ENCODE measurements around the gene DGLUCY. TPM values are rescaled to one million over a fixed set of nuclear protein-coding genes. Genes with fewer than 3 reads are reported as not detected.
A peak's percentile ranks its signal among the peaks of the same experiment; 100 is the strongest.

DGLUCY gene
- polyA plus RNA-seq, 3 donors = 54.9 to 88.4 (median 66.0) TPM

GRCh38 chr14:91243074-91243471 lies 129.2 kb downstream of the DGLUCY start:
- Mint-ChIP-seq H3K27me3 (ENCODE audit: low read depth in 3 of 3) (peaks cover 7 to 13% (median 8%) of the 10 kb centered on the region in 3 donors), H3K27ac (peak overlapping the region; percentile 79 to 93 (median 89)), H3K4me3 (peak overlapping the region in 1 of 2 donors; percentile 67), H3K36me3 (no peaks in the 10 kb centered on the region), H3K4me1 (peaks cover 50% of the 10 kb centered on the region), H3K9me3 (peaks cover 2 to 12% (median 8%) of the 10 kb centered on the region in 7 donors)
- Histone ChIP-seq H3K4me3 (replicated peaks in 1 of 3; ENCODE audit: low read depth in 2 of 3, low read length in 3 of 3) (peak overlapping the region in 1 of 3 experiments; percentile 28), H3K4me2 (replicated peaks; ENCODE audit: extremely low read depth, low read length, poor library complexity, severe bottlenecking) (peak overlapping the region; percentile 39), H4K20me1 (ENCODE audit: insufficient read depth, low read length) (no peaks in the 10 kb centered on the region), H3K79me2 (ENCODE audit: insufficient read depth, low read length) (no peaks in the 10 kb centered on the region), H3K36me3 (replicated peaks in 1 of 2; ENCODE audit: control insufficient read depth in 1 of 2, insufficient read depth in 2 of 2, low read length in 2 of 2) (no peaks in the 10 kb centered on the region), H3K9me3 (replicated peaks in 1 of 2; ENCODE audit: control insufficient read depth in 1 of 2, insufficient read depth in 1 of 2, low read length in 2 of 2) (no peaks in the 10 kb centered on the region), H3K27me3 (ENCODE audit: control insufficient read depth in 2 of 2, insufficient read depth in 2 of 2, low read length in 2 of 2) (no peaks in the 10 kb centered on the region), H3K9ac (ENCODE audit: insufficient read depth, low read length, poor library complexity, severe bottlenecking) (peak overlapping the region; percentile 55), H3K4me1 (ENCODE audit: control insufficient read depth in 1 of 2, insufficient read depth in 2 of 2, low read length in 2 of 2) (peaks cover 47 to 50% of the 10 kb centered on the region in 2 donors), H3K27ac (ENCODE audit: low read depth in 1 of 2, low read length in 2 of 2) (peak overlapping the region; percentile 50 to 92), H2AFZ (ENCODE audit: insufficient read depth, low read depth, low read length, poor library complexity, severe bottlenecking) (no peak overlapping the region)
- TF ChIP-seq CTCF (IDR thresholded peaks at IDR 0.05) = no peak
- WGBS (ENCODE audit: insufficient coverage) = 67% methylated on average over 3 of the region's 6 CpGs
- DNase-seq = no peak
- intact Hi-C loops (cut with micrococcal nuclease) = loop anchor here in 1 of 2 donors (10.0 kb wide), 1 partner anchor 172 kb away; the partner anchor contains the start of gene CCDC88C

DNA sequence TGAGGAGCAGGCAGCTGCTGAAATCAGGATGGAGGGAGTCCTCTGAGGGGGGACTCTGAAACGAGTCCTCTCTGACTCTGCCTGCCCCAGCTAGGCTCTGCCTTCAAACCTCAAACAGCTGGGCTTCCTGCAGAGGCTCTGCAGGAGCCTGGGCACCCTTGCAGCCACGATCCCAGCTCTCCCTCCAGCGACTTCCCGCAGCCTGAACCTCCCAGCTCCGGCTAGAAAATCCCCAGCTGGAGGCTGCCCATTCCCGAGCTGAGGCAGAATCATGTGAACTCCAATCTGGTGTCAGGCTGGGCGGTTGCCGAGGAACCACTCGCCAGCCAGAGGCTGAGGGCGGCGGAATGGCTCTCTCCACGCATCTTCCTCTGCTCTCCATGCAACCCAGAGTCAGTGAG lies 130.6 kb downstream of the DGLUCY start, which contains the start of gene GPR68:
Gene GPR68, minus strand, starts transcription at position 204 of the 401 bp plus-strand sequence. CDS start 9,654 bp downstream, outside the sequence.
- peaks cover 5 to 10% (median 7%) of the 10 kb centered on the region in 3 donors for H3K27me3 Mint-ChIP-seq (ENCODE audit: low read depth in 3 of 3)
- H2AFZ ChIP-seq (ENCODE audit: insufficient read depth, low read depth, low read length, poor library complexity, severe bottlenecking) = no peak within 1 kb of the TSS
- no peaks in the 10 kb centered on the region for H3K79me2 ChIP-seq (ENCODE audit: insufficient read depth, low read length)
- H3K27ac ChIP-seq (ENCODE audit: low read depth in 1 of 2, low read length in 2 of 2) = peak within 1 kb of the TSS; percentile 50 to 92
- intact Hi-C loops (cut with micrococcal nuclease) = loop anchor here in 1 of 2 donors (10.0 kb wide), 1 partner anchor 170 kb away; the partner anchor contains the start of gene CCDC88C
- H3K4me3 ChIP-seq (replicated peaks in 1 of 3; ENCODE audit: low read depth in 2 of 3, low read length in 3 of 3) = no peak within 1 kb of the TSS
- TF ChIP-seq CTCF (IDR thresholded peaks at IDR 0.05) = no peak
- peaks cover 50% of the 10 kb centered on the region for H3K4me1 Mint-ChIP-seq
- H3K4me3 Mint-ChIP-seq = peak within 1 kb of the TSS; percentile 53 to 67
- no peaks in the 10 kb centered on the region for H3K36me3 ChIP-seq (replicated peaks in 1 of 2; ENCODE audit: control insufficient read depth in 1 of 2, insufficient read depth in 2 of 2, low read length in 2 of 2)
- no peaks in the 10 kb centered on the region for H3K36me3 Mint-ChIP-seq
- peaks cover 2 to 7% (median 5%) of the 10 kb centered on the region in 7 donors for H3K9me3 Mint-ChIP-seq
- peak within 1 kb of the TSS; percentile 79 to 93 (median 89) for H3K27ac Mint-ChIP-seq
- WGBS (ENCODE audit: insufficient coverage) = 4% methylated on average over 5 of the region's 12 CpGs
- H3K9ac ChIP-seq (ENCODE audit: insufficient read depth, low read length, poor library complexity, severe bottlenecking) = peak within 1 kb of the TSS; percentile 64
- peak within 1 kb of the TSS; percentile 2 for H3K4me2 ChIP-seq (replicated peaks; ENCODE audit: extremely low read depth, low read length, poor library complexity, severe bottlenecking)
- peaks cover 47 to 50% of the 10 kb centered on the region in 2 donors for H3K4me1 ChIP-seq (ENCODE audit: control insufficient read depth in 1 of 2, insufficient read depth in 2 of 2, low read length in 2 of 2)
- DNase-seq = peak in 1 of 3 donors; percentile 70
- no peaks in the 10 kb centered on the region for H3K27me3 ChIP-seq (ENCODE audit: control insufficient read depth in 2 of 2, insufficient read depth in 2 of 2, low read length in 2 of 2)
- H4K20me1 ChIP-seq (ENCODE audit: insufficient read depth, low read length) = no peaks in the 10 kb centered on the region
- no peaks in the 10 kb centered on the region for H3K9me3 ChIP-seq (replicated peaks in 1 of 2; ENCODE audit: control insufficient read depth in 1 of 2, insufficient read depth in 1 of 2, low read length in 2 of 2)
